Parathyroid adenoma (tissue), 2 donors: ENCODE results near the gene NBEA.

Experiments
- H2AFZ ChIP-seq: fragments of 300-600 bp; sonication (generic); one replicate; pipeline ENCODE4 v1.7.0; 2017; ENCODE audit warnings: antibody characterized with exemption, mild to moderate bottlenecking
- H3K27ac ChIP-seq: fragments of 300-600 bp; sonication (generic); one replicate; pipeline ENCODE4 v1.7.0; 2017
- H3K27me3 ChIP-seq: fragments of 300-600 bp; sonication (generic); one replicate; pipeline ENCODE4 v1.7.0; 2017; ENCODE audit warnings: low read length; ENCODE audit not compliant: control insufficient read depth, insufficient read depth
- H3K36me3 ChIP-seq: fragments of 300-600 bp; sonication (generic); one replicate; pipeline ENCODE4 v1.7.0; 2017; ENCODE audit warnings: low read length; ENCODE audit not compliant: control insufficient read depth, insufficient read depth
- H3K4me1 ChIP-seq: fragments of 300-600 bp; sonication (generic); one replicate; pipeline ENCODE4 v1.7.0; 2017; ENCODE audit warnings: control low read depth
- H3K4me2 ChIP-seq: fragments of 300-600 bp; sonication (generic); one replicate; pipeline ENCODE4 v1.7.0; 2017; ENCODE audit warnings: low read length
- H3K4me3 ChIP-seq: fragments of 300-600 bp; sonication (generic); one replicate; pipeline ENCODE4 v1.7.0; 2017; ENCODE audit warnings: low read depth, low read length
- H3K79me2 ChIP-seq: fragments of 300-600 bp; sonication (generic); one replicate; pipeline ENCODE4 v1.7.0; 2017; ENCODE audit warnings: control low read depth
- H3K9ac ChIP-seq: fragments of 300-600 bp; sonication (generic); one replicate; pipeline ENCODE4 v1.7.0; 2017; ENCODE audit warnings: mild to moderate bottlenecking
- H3K9me3 ChIP-seq: fragments of 300-600 bp; sonication (generic); one replicate; pipeline ENCODE4 v1.7.0; 2017; ENCODE audit warnings: low read length; ENCODE audit not compliant: control insufficient read depth
- CTCF ChIP-seq: fragments of 300-600 bp; sonication (generic); IDR thresholded peaks from one replicate; pipeline ENCODE4 v1.7.0; 2017; ENCODE audit warnings: antibody characterized with exemption, mild to moderate bottlenecking
- donor health status: primary hyperparathyroidism.

The NBEA gene

GRCh38 chr13:35714121-35714520 is 772.1 kb downstream of the NBEA start:
- no peak for TF ChIP-seq CTCF
- H3K36me3 ChIP-seq, result no peaks in the 10 kb centered on the region
- H3K27me3 ChIP-seq, result no peaks in the 10 kb centered on the region
- H3K27ac ChIP-seq, result no peak overlapping the region
- H3K4me1 ChIP-seq, result no peaks in the 10 kb centered on the region
- H3K79me2 ChIP-seq, result no peaks in the 10 kb centered on the region
- H3K4me3 ChIP-seq, result no peak overlapping the region
- H3K9me3 ChIP-seq, result no peaks in the 10 kb centered on the region
- H3K9ac ChIP-seq, result no peak overlapping the region
- H3K4me2 ChIP-seq, result no peak overlapping the region
- H2AFZ ChIP-seq, result no peak overlapping the region

DNA sequence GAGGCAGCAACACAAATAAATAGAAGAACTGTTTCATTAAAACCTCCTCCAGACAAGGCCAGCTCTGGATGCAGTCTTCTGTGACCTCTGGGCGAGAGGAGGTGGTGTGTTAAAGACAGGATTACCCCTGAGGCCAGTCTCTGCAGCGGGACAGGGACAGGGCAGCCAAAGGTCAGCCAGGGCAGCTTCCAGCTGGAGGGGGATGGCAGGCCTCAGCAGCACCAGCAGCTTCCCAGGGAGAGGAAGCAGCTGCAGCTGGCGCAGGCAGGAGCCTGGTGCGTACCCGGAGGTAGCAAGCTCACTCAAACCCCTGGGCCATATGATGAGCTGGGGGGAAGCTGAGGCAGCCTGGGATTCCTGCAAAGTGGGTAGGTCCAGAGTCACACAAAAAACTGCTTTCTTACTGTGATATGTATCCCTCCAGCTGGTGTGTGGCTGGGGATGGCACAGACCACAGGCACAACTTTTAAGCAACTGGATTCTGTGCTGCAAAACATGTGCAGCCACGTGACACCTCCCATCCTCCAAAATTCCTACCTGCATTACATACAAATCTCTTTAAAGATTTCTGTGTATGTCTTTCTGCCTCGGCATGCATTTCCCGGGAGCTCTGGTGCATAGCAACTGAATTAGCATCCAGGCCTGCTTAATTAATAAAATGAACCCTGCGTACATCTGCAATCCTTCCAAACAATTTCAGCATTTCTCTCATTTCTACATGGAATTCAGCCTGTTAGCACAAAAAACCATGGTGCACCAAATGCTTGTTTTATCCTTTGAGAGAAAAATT is 772.7 kb downstream of the NBEA start:
- Histone ChIP-seq H3K36me3 (no peaks in the 10 kb centered on the region), H3K79me2 (no peaks in the 10 kb centered on the region), H3K9me3 (no peaks in the 10 kb centered on the region), H2AFZ (no peak overlapping the region), H3K4me1 (no peaks in the 10 kb centered on the region), H3K27me3 (no peaks in the 10 kb centered on the region), H3K4me2 (no peak overlapping the region), H3K9ac (no peak overlapping the region), H3K27ac (no peak overlapping the region), H3K4me3 (no peak overlapping the region)
- no peak for TF ChIP-seq CTCF

DNA sequence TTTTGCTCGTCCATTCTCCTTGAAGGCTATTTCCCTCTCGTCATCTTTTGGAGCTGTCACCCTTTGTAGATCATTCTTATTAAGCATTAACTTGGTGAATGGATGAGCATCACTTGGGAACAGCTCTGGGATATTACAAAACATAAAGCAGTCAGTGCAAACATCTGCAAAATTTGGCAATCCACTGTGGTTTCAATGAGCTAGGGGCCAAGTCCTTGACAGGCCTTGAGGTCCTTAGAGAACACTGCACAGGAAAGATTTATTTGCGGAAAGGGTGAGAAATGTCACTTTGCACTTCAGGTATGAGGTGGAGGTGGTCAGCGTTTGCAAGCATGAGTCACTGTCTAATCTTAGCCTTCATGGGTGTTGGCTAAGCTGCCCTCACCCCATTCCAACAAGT is 774.1 kb downstream of the NBEA start:
- Histone ChIP-seq H3K27me3 (no peaks in the 10 kb centered on the region), H3K79me2 (no peaks in the 10 kb centered on the region), H3K4me2 (no peak overlapping the region), H3K4me3 (no peak overlapping the region), H3K27ac (no peak overlapping the region), H3K9ac (no peak overlapping the region), H3K4me1 (no peaks in the 10 kb centered on the region), H3K9me3 (no peaks in the 10 kb centered on the region), H3K36me3 (no peaks in the 10 kb centered on the region), H2AFZ (no peak overlapping the region)
- no peak for TF ChIP-seq CTCF

DNA sequence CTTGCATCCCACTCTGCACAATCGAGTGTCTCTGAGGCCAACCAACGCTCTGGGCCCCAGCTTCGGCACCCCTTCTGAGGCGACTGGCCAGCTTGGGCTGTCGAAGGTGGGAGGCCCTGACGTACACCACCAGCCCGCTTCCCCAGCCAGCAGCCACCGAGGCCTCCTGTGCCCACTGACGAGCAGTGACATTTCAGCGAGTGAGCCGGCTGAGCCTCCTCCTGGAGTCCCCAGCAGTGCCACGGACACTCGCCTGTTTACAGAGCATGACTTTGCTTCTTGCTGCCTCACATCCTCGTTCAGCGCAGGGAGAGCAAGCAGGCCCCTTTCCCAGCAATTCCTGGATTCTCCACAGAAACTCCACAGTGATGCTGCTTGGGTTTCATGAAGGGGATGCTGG is 774.7 kb downstream of the NBEA start:
- Histone ChIP-seq H3K4me2 (no peak overlapping the region), H3K4me1 (no peaks in the 10 kb centered on the region), H3K4me3 (no peak overlapping the region), H3K9me3 (no peaks in the 10 kb centered on the region), H2AFZ (no peak overlapping the region), H3K79me2 (no peaks in the 10 kb centered on the region), H3K27ac (no peak overlapping the region), H3K27me3 (no peaks in the 10 kb centered on the region), H3K9ac (no peak overlapping the region), H3K36me3 (no peaks in the 10 kb centered on the region)
- no peak for TF ChIP-seq CTCF

DNA sequence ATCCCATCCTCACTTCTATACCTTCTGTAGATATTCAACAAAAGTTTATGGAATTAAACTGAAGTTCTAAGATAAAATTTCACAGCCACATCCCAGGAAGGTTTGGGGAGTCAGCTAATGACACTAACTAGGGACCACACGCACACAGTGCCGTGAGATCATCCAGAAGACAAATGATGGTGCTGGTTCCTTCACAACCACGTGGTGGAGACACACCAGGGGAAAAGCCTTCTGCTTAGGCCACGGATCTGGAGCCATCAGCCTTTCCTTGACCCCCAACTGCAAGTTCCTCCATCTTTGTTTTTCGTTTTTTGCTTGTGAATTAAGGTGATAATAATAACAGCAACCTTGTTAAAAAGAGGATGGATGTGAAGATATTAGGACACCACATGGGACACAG is 776.0 kb downstream of the NBEA start:
- H3K9me3 ChIP-seq, result no peaks in the 10 kb centered on the region
- H3K4me3 ChIP-seq, result no peak overlapping the region
- H2AFZ ChIP-seq, result no peak overlapping the region
- no peaks in the 10 kb centered on the region for H3K36me3 ChIP-seq
- H3K27me3 ChIP-seq, result no peaks in the 10 kb centered on the region
- no peak for TF ChIP-seq CTCF
- no peak overlapping the region for H3K27ac ChIP-seq
- H3K4me1 ChIP-seq, result no peaks in the 10 kb centered on the region
- no peak overlapping the region for H3K9ac ChIP-seq
- no peaks in the 10 kb centered on the region for H3K79me2 ChIP-seq
- no peak overlapping the region for H3K4me2 ChIP-seq
